Measurements from ENCODE around the gene HOMER2. TPM values are rescaled to one million over a fixed set of nuclear protein-coding genes. Genes with fewer than 3 reads are reported as not detected.

The HOMER2 gene
- total and polyA plus RNA-seq, 4 donors = 22.4 to 36.0 (median 27.8) TPM

- 43% methylated on average over 1 of the region's 1 CpG for WGBS (ENCODE audit: insufficient coverage)
- DNase-seq (ENCODE audit: low read depth in 4 of 6, low spot score in 6 of 6) = no peak
- Histone ChIP-seq H3K27ac (ENCODE audit: low read depth, low read length) (no peak overlapping the region), H3K9me3 (ENCODE audit: control insufficient read depth, insufficient read depth, low read length) (no peaks in the 10 kb centered on the region), H3K36me3 (ENCODE audit: control insufficient read depth, insufficient read depth, low read length) (peaks cover 3% of the 10 kb centered on the region), H3K27me3 (ENCODE audit: control insufficient read depth, insufficient read depth, low read length) (no peaks in the 10 kb centered on the region), H3K4me3 (ENCODE audit: low read depth, low read length) (no peak overlapping the region), H3K4me1 (ENCODE audit: control insufficient read depth, insufficient read depth, low read length) (peaks cover 3% of the 10 kb centered on the region)
These were observed 148.0 kb downstream of the HOMER2 start for GRCh38 chr15:82804575-82804949.

- H3K36me3 ChIP-seq (ENCODE audit: control insufficient read depth, insufficient read depth, low read length) = peaks cover 3% of the 10 kb centered on the region
- no peak overlapping the region for H3K4me3 ChIP-seq (ENCODE audit: low read depth, low read length)
- no peaks in the 10 kb centered on the region for H3K27me3 ChIP-seq (ENCODE audit: control insufficient read depth, insufficient read depth, low read length)
- DNase-seq (ENCODE audit: low read depth in 4 of 6, low spot score in 6 of 6) = no peak
- no peaks in the 10 kb centered on the region for H3K9me3 ChIP-seq (ENCODE audit: control insufficient read depth, insufficient read depth, low read length)
- H3K27ac ChIP-seq (ENCODE audit: low read depth, low read length) = no peak overlapping the region
- WGBS (ENCODE audit: insufficient coverage) = no CpG with 5 or more reads among the region's 2 CpGs
- peaks cover 3% of the 10 kb centered on the region for H3K4me1 ChIP-seq (ENCODE audit: control insufficient read depth, insufficient read depth, low read length)
These were observed 148.5 kb downstream of the HOMER2 start for GRCh38 chr15:82803793-82804574.

- Histone ChIP-seq H3K4me1 (ENCODE audit: control insufficient read depth, insufficient read depth, low read length) (no peaks in the 10 kb centered on the region), H3K36me3 (ENCODE audit: control insufficient read depth, insufficient read depth, low read length) (peaks cover 3% of the 10 kb centered on the region), H3K27ac (ENCODE audit: low read depth, low read length) (no peak overlapping the region), H3K27me3 (ENCODE audit: control insufficient read depth, insufficient read depth, low read length) (no peaks in the 10 kb centered on the region), H3K4me3 (ENCODE audit: low read depth, low read length) (no peak overlapping the region), H3K9me3 (ENCODE audit: control insufficient read depth, insufficient read depth, low read length) (no peaks in the 10 kb centered on the region)
- DNase-seq (ENCODE audit: low read depth in 4 of 6, low spot score in 6 of 6) = no peak
- WGBS (ENCODE audit: insufficient coverage) = no CpG with 5 or more reads among the region's 1 CpG
These were observed 150.0 kb downstream of the HOMER2 start for GRCh38 chr15:82802497-82802896.

- Histone ChIP-seq H3K27ac (ENCODE audit: low read depth, low read length) (no peak overlapping the region), H3K27me3 (ENCODE audit: control insufficient read depth, insufficient read depth, low read length) (no peaks in the 10 kb centered on the region), H3K9me3 (ENCODE audit: control insufficient read depth, insufficient read depth, low read length) (no peaks in the 10 kb centered on the region), H3K4me1 (ENCODE audit: control insufficient read depth, insufficient read depth, low read length) (no peaks in the 10 kb centered on the region), H3K4me3 (ENCODE audit: low read depth, low read length) (no peak overlapping the region), H3K36me3 (ENCODE audit: control insufficient read depth, insufficient read depth, low read length) (peaks cover 3% of the 10 kb centered on the region)
- WGBS (ENCODE audit: insufficient coverage) = 83% methylated on average over 2 of the region's 7 CpGs
- no peak for DNase-seq (ENCODE audit: low read depth in 4 of 6, low spot score in 6 of 6)
These were observed 153.2 kb downstream of the HOMER2 start for GRCh38 chr15:82799183-82799841.

Other genes starting within 250 kb of the HOMER2 start
- 10 to 100 TPM; 19.3 to 36.4 TPM for gene AP3B2, start 242.8 kb downstream of the HOMER2 start, total RNA-seq
- 100 to 1,000 TPM; 107 to 138 TPM for gene AP3B2, start 242.8 kb downstream of the HOMER2 start, polyA plus RNA-seq (ENCODE audit: insufficient read length in 2 of 2)
- gene FSD2, start 146.7 kb downstream of the HOMER2 start, total RNA-seq = under 1 TPM in 1 of 2 donors, not detected in 1; 0.06 TPM
- gene FSD2, start 146.7 kb downstream of the HOMER2 start, polyA plus RNA-seq (ENCODE audit: insufficient read length in 2 of 2) = under 1 TPM; 0.36 to 0.63 TPM
- gene WHAMM, start 143.1 kb downstream of the HOMER2 start, total RNA-seq = 1 to 10 TPM; 4.4 to 5.1 TPM
- gene WHAMM, start 143.1 kb downstream of the HOMER2 start, polyA plus RNA-seq (ENCODE audit: insufficient read length in 2 of 2) = 1 to 10 TPM; 9.4 to 9.8 TPM
- 10 to 100 TPM; 26.8 to 35.5 TPM for gene RAMAC, start 33.5 kb upstream of the HOMER2 start, total RNA-seq
- gene RAMAC, start 33.5 kb upstream of the HOMER2 start, polyA plus RNA-seq (ENCODE audit: insufficient read length in 2 of 2) = 10 to 100 TPM; 31.8 to 35.6 TPM
- 10 to 100 TPM; 11.3 to 18.6 TPM for gene C15orf40, start 58.9 kb upstream of the HOMER2 start, total RNA-seq
- 10 to 100 TPM; 19.8 to 20.8 TPM for gene C15orf40, start 58.9 kb upstream of the HOMER2 start, polyA plus RNA-seq (ENCODE audit: insufficient read length in 2 of 2)
- gene BTBD1, start 114.5 kb upstream of the HOMER2 start, total RNA-seq = 100 to 1,000 TPM in 1 of 2 donors, 10 to 100 TPM in 1; 74.6 to 149 TPM
- 10 to 100 TPM; 71.0 to 86.2 TPM for gene BTBD1, start 114.5 kb upstream of the HOMER2 start, polyA plus RNA-seq (ENCODE audit: insufficient read length in 2 of 2)
- gene TM6SF1, start 154.9 kb upstream of the HOMER2 start, total RNA-seq = 10 to 100 TPM in 1 of 2 donors, 1 to 10 TPM in 1; 4.7 to 15.6 TPM
- 10 to 100 TPM; 12.0 to 12.5 TPM for gene TM6SF1, start 154.9 kb upstream of the HOMER2 start, polyA plus RNA-seq (ENCODE audit: insufficient read length in 2 of 2)

Data from spinal cord (tissue), 10 donors.